BE2C (cell line): ENCODE measurements around the gene ETHE1.

Source experiments
- DNase-seq: peaks from one replicate; pipeline ENCODE4 v3.0.0-alpha.2; 2020
- H3K27me3 ChIP-seq: fragments of 250-450 bp; sonication (Bioruptor Pico); 2 replicates; pipeline ENCODE4 v1.5.1; 2020; ENCODE audit warnings: mild to moderate bottlenecking
- H3K36me3 ChIP-seq: fragments of 250-450 bp; sonication (Bioruptor Pico); 2 replicates; pipeline ENCODE4 v1.5.1; 2020; ENCODE audit warnings: mild to moderate bottlenecking
- H3K4me1 ChIP-seq: fragments of 250-450 bp; sonication (Bioruptor Pico); 2 replicates; pipeline ENCODE4 v1.5.1; 2020
- H3K4me3 ChIP-seq: 2 replicates; pipeline ENCODE4 v1.5.1; 2011; ENCODE audit warnings: low read depth, low read length
- H3K9me3 ChIP-seq: fragments of 250-450 bp; sonication (Bioruptor Pico); 2 replicates; pipeline ENCODE4 v1.5.1; 2020
- TF ChIP-seq, protein P1 (sequence below): IDR thresholded peaks from 2 replicates; pipeline ENCODE4 v1.5.1; 2012; ENCODE audit warnings: mild to moderate bottlenecking, low read depth, low read length

ETHE1 gene

DNA sequence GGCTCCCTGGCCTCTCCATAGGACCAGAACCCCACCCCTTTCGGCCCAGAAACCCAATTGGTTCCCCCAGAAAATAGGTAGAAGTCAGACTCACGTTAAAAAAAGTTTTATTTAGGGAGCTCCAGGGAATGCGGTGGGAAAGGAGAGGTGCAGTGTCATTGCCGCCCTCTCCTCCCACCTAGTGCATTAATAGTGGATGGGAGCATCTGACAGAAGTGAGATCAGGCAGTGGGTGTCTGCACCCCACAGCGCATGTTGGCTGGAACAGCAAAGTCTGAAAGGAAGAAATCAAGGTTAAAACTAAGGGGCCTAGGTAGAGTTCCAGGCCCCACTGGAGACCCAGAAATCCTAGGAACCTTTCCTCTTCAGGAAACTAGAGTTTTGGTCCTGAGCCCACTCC, 20.4 kb downstream of the ETHE1 start:
- DNase-seq, result no peak
- Histone ChIP-seq H3K9me3 (no peaks in the 10 kb centered on the region), H3K4me1 (no peaks in the 10 kb centered on the region), H3K4me3 (no peak overlapping the region), H3K27me3 (no peaks in the 10 kb centered on the region), H3K36me3 (no peaks in the 10 kb centered on the region)
- TF ChIP-seq, protein P1, sequence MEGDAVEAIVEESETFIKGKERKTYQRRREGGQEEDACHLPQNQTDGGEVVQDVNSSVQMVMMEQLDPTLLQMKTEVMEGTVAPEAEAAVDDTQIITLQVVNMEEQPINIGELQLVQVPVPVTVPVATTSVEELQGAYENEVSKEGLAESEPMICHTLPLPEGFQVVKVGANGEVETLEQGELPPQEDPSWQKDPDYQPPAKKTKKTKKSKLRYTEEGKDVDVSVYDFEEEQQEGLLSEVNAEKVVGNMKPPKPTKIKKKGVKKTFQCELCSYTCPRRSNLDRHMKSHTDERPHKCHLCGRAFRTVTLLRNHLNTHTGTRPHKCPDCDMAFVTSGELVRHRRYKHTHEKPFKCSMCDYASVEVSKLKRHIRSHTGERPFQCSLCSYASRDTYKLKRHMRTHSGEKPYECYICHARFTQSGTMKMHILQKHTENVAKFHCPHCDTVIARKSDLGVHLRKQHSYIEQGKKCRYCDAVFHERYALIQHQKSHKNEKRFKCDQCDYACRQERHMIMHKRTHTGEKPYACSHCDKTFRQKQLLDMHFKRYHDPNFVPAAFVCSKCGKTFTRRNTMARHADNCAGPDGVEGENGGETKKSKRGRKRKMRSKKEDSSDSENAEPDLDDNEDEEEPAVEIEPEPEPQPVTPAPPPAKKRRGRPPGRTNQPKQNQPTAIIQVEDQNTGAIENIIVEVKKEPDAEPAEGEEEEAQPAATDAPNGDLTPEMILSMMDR, result no peak

DNA sequence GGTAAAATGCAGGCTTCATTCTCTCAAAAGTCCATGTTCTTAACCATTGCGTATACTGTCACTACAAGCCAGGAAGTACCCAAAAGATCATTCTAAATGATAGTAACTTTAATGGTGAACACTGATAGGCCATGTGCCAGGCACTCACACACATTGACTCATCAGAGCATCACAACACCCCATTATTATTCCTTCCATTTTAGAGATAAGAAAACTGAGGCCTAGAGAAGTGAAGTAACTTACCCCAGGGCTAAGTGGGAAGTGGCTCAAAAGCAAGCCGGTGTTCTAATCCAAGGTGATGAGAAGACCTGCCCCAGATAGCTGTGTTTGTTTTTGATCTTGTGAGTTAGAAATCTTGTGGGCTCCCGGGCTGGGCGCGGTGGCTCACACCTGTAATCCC, 21.1 kb downstream of the ETHE1 start:
- no peaks in the 10 kb centered on the region for H3K4me1 ChIP-seq
- TF ChIP-seq, protein P1, result no peak
- H3K27me3 ChIP-seq, result no peaks in the 10 kb centered on the region
- no peak for DNase-seq
- no peaks in the 10 kb centered on the region for H3K36me3 ChIP-seq
- no peaks in the 10 kb centered on the region for H3K9me3 ChIP-seq
- H3K4me3 ChIP-seq, result no peak overlapping the region

- no peaks in the 10 kb centered on the region for H3K9me3 ChIP-seq
- H3K36me3 ChIP-seq, result no peaks in the 10 kb centered on the region
- no peak for DNase-seq
- TF ChIP-seq, protein P1, result no peak
- no peak overlapping the region for H3K4me3 ChIP-seq
- H3K4me1 ChIP-seq, result no peaks in the 10 kb centered on the region
- H3K27me3 ChIP-seq, result no peaks in the 10 kb centered on the region
These were observed 21.9 kb downstream of the ETHE1 start for GRCh38 chr19:43505186-43505456.

GRCh38 chr19:43504426-43505185, 22.4 kb downstream of the ETHE1 start, which contains the start of gene PHLDB3:
Gene PHLDB3 (minus strand): TSS chr19:43504746. CDS start chr19:43504118, 628 bp downstream.
- no peaks in the 10 kb centered on the region for H3K27me3 ChIP-seq
- H3K4me3 ChIP-seq, result peak within 1 kb of the TSS; percentile 83
- no peaks in the 10 kb centered on the region for H3K9me3 ChIP-seq
- H3K36me3 ChIP-seq, result no peaks in the 10 kb centered on the region
- DNase-seq, result peak; percentile 34
- no peaks in the 10 kb centered on the region for H3K4me1 ChIP-seq
- TF ChIP-seq, protein P1, result no peak

DNA sequence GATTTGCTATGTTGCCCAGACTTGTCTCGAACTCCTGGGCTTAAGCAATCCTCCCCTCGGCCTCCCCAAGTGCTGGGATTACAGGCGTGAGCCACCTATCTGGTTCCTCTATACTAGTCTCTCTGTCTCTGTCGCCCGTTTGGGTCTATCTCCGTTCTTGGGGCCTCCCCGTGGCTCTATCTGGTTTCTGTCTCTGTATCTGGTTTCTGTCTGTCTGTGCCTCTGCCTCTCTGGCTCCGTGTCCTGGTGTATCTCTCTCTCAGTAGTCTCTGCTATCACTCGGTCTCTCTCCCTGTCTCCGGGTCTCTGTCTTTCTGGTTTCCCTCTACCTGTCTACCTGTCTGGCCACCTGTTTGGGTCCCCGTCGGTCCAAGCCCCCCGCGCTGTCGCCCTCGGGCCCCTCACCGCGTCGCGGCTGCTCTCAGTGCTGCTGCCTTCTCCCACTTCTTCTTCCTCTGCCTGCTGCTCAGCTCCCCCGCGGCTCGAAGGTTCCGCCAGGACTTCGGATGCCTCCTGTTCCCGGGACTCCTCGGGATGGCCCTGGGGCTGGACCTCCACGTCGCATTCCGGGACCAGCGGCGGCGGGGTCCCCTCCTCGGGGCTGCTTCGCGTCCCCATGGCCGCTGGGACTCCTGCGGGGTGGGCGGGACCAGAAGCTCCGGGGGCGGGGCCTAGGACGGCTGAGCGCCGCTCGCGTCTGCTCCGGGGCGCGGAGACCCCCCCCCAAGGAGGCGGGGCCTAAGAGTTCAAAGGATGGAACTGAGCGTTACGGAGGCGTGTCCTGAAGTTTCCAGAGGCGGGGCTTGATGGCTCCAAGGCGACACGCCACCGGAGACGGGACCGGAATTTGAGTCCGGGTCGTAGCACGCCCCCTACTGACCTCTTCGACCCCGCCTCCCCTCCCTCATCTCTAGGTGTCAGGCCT, 23.2 kb downstream of the ETHE1 start:
- peak overlapping the region; percentile 83 for H3K4me3 ChIP-seq
- H3K9me3 ChIP-seq, result no peaks in the 10 kb centered on the region
- H3K4me1 ChIP-seq, result no peaks in the 10 kb centered on the region
- no peaks in the 10 kb centered on the region for H3K36me3 ChIP-seq
- peak; percentile 99 for DNase-seq
- TF ChIP-seq, protein P1, result peak; percentile 5; the same call in 1 of the 2 replicates
- no peaks in the 10 kb centered on the region for H3K27me3 ChIP-seq
